IMR-90 (cell line): Measurements from ENCODE around the gene REC114. TPM values are rescaled to one million over a fixed set of nuclear protein-coding genes. Genes with fewer than 3 reads are reported as not detected.
A peak's percentile ranks its signal among the peaks of the same experiment; 100 is the strongest.

ENCODE experiments used
- ATAC-seq: fragments of 200-7000 bp; cut with Tn5 transposase; 2 replicates; pipeline ENCODE4 v1.9.1; 2020; ENCODE audit warnings: low read depth, mild to moderate bottlenecking, moderate library complexity
- Bru-seq: library from RNA; stranded (reverse); fragments of 400-500 nt; gene quantifications from one replicate; lab custom pipeline; 2021; lab: Mats Ljungman, UMichigan
- BruChase-seq, 2 experiments: library from RNA; stranded (reverse); fragments of 400-500 nt; gene quantifications; one replicate each; lab custom pipeline; 2021; lab: Mats Ljungman, UMichigan
- BruUV-seq: library from RNA; stranded (reverse); fragments of 400-500 nt; replicated peaks from 2 replicates; lab custom pipeline; 2021; lab: Mats Ljungman, UMichigan
- CTCF ChIA-PET: fragments of 300-600 bp; formaldehyde crosslinking; extraction: SDS; loops from one replicate; lab custom pipeline; 2021; ENCODE audit warnings: antibody characterized with exemption; lab: Yijun Ruan, JAX
- POLR2A ChIA-PET: fragments of 300-600 bp; sonication (Branson Sonifier 250); formaldehyde crosslinking; loops from one replicate; lab custom pipeline; 2022; ENCODE audit warnings: antibody characterized with exemption; ENCODE audit not compliant: unreplicated experiment; lab: Charles Lee
- DNase-seq: peaks from one replicate; pipeline ENCODE4 v3.0.0; 2013
- H2AFZ ChIP-seq: replicated peaks from 2 replicates; pipeline ENCODE3; 2013; ENCODE audit warnings: low read length, mild to moderate bottlenecking; ENCODE audit not compliant: poor library complexity
- H2AK5ac ChIP-seq: 2 replicates; pipeline ENCODE4 v1.6.1; 2013; ENCODE audit warnings: low read depth, low read length, inconsistent platforms
- H2AK9ac ChIP-seq: replicated peaks from 2 replicates; pipeline ENCODE3; 2013; ENCODE audit warnings: mild to moderate bottlenecking, low read depth, low read length, moderate library complexity; ENCODE audit not compliant: poor library complexity
- H2BK120ac ChIP-seq: 2 replicates; pipeline ENCODE4 v1.6.1; 2013; ENCODE audit warnings: low read depth, low read length, inconsistent platforms
- H2BK15ac ChIP-seq: 3 replicates; pipeline ENCODE4 v1.6.1; 2013; ENCODE audit warnings: low read depth, low read length, inconsistent platforms
- H2BK20ac ChIP-seq: 2 replicates; pipeline ENCODE4 v1.6.1; 2013; ENCODE audit warnings: low read depth, mild to moderate bottlenecking, inconsistent platforms, low read length, moderate library complexity
- H2BK5ac ChIP-seq: 2 replicates; pipeline ENCODE4 v1.6.1; 2013; ENCODE audit warnings: mild to moderate bottlenecking, low read depth, low read length, inconsistent platforms; ENCODE audit not compliant: poor library complexity, severe bottlenecking
- H3K14ac ChIP-seq: replicated peaks from 2 replicates; pipeline ENCODE4 v1.6.1; 2013; ENCODE audit warnings: low read depth, low read length, inconsistent platforms
- H3K18ac ChIP-seq: 2 replicates; pipeline ENCODE4 v1.6.1; 2013; ENCODE audit warnings: low read depth, low read length, control low read depth
- H3K23ac ChIP-seq: 2 replicates; pipeline ENCODE4 v1.6.1; 2013; ENCODE audit warnings: low read depth, low read length, inconsistent platforms
- H3K27ac ChIP-seq: 2 replicates; pipeline ENCODE4 v1.5.1; 2013; ENCODE audit warnings: mild to moderate bottlenecking, control low read depth, low read length; ENCODE audit not compliant: insufficient read depth
- H3K27me3 ChIP-seq: 2 replicates; pipeline ENCODE4 v1.6.1; 2013; ENCODE audit warnings: low read length; ENCODE audit not compliant: control insufficient read depth, insufficient read depth
- H3K36me3 ChIP-seq: 2 replicates; pipeline ENCODE4 v1.6.1; 2013; ENCODE audit warnings: low read length, mixed read lengths; ENCODE audit not compliant: control insufficient read depth, insufficient read depth
- H3K4ac ChIP-seq: 2 replicates; pipeline ENCODE4 v1.6.1; 2013; ENCODE audit warnings: low read depth, low read length, inconsistent platforms
- H3K4me1 ChIP-seq: 2 replicates; pipeline ENCODE4 v1.6.1; 2013; ENCODE audit warnings: low read length, mixed read lengths; ENCODE audit not compliant: control insufficient read depth, insufficient read depth
- H3K4me2 ChIP-seq: 2 replicates; pipeline ENCODE4 v1.6.1; 2013; ENCODE audit warnings: low read depth, mild to moderate bottlenecking, control low read depth, low read length, moderate library complexity
- H3K4me3 ChIP-seq: 2 replicates; pipeline ENCODE4 v1.5.1; 2013; ENCODE audit warnings: low read depth, mild to moderate bottlenecking, control low read depth, low read length, moderate library complexity; ENCODE audit not compliant: insufficient read depth
- H3K56ac ChIP-seq: 2 replicates; pipeline ENCODE4 v1.6.1; 2013; ENCODE audit warnings: low read length, inconsistent platforms; ENCODE audit not compliant: insufficient read depth; ENCODE audit errors: extremely low read depth
- H3K79me1 ChIP-seq, 2 experiments: 2 replicates each; pipeline ENCODE4 v1.6.1; 2013; ENCODE audit warnings: low read length in 2 of 2, inconsistent platforms in 1 of 2, low read depth in 1 of 2
- H3K9ac ChIP-seq: 2 replicates; pipeline ENCODE4 v1.6.1; 2013; ENCODE audit warnings: low read depth, low read length, control low read depth
- H3K9me1 ChIP-seq: 2 replicates; pipeline ENCODE4 v1.6.1; 2013; ENCODE audit warnings: low read length, inconsistent platforms; ENCODE audit not compliant: insufficient read depth
- H3K9me3 ChIP-seq: 2 replicates; pipeline ENCODE4 v1.6.1; 2013; ENCODE audit warnings: low read length; ENCODE audit not compliant: control insufficient read depth, insufficient read depth
- H4K20me1 ChIP-seq: 2 replicates; pipeline ENCODE4 v1.6.1; 2013; ENCODE audit warnings: low read length, inconsistent platforms; ENCODE audit not compliant: insufficient read depth
- H4K5ac ChIP-seq: 2 replicates; pipeline ENCODE4 v1.6.1; 2013; ENCODE audit warnings: mild to moderate bottlenecking, low read depth, low read length, control low read depth
- H4K8ac ChIP-seq, 2 experiments: 2 replicates each; pipeline ENCODE4 v1.6.1; 2013; ENCODE audit warnings: low read depth in 2 of 2, low read length in 2 of 2, control low read depth in 1 of 2, inconsistent platforms in 1 of 2
- H4K91ac ChIP-seq: 2 replicates; pipeline ENCODE4 v1.6.1; 2013; ENCODE audit warnings: low read depth, low read length, inconsistent platforms; ENCODE audit not compliant: insufficient read depth
- BHLHE40 ChIP-seq: fragments of 150-350 bp; IDR thresholded peaks from 2 replicates; pipeline ENCODE4 v1.6.1; 2016; ENCODE audit warnings: mild to moderate bottlenecking, low read depth, low read length
- CEBPB ChIP-seq: IDR thresholded peaks from 2 replicates; pipeline ENCODE4 v1.6.1; 2012; ENCODE audit warnings: low read depth, low read length, improper control_type of control experiment
- CHD1 ChIP-seq: IDR thresholded peaks from 2 replicates; pipeline ENCODE4 v1.6.1; 2012; ENCODE audit warnings: low read depth, low read length, improper control_type of control experiment
- FOS ChIP-seq: fragments of 150-350 bp; IDR thresholded peaks from 2 replicates; pipeline ENCODE4 v1.6.1; 2016; ENCODE audit warnings: low read depth, low read length
- MAFK ChIP-seq: IDR thresholded peaks from 2 replicates; pipeline ENCODE4 v1.6.1; 2012; ENCODE audit warnings: low read depth, low read length, improper control_type of control experiment
- MAZ ChIP-seq: IDR thresholded peaks from 2 replicates; pipeline ENCODE4 v1.6.1; 2012; ENCODE audit warnings: low read depth, mild to moderate bottlenecking, low read length, improper control_type of control experiment, moderate library complexity, borderline replicate concordance
- MXI1 ChIP-seq: IDR thresholded peaks from 2 replicates; pipeline ENCODE4 v1.6.1; 2012; ENCODE audit warnings: low read depth, mild to moderate bottlenecking, low read length, moderate library complexity, borderline replicate concordance
- POLR2A ChIP-seq: IDR thresholded peaks from 2 replicates; pipeline ENCODE4 v1.6.1; 2012; ENCODE audit warnings: mild to moderate bottlenecking, low read depth, low read length
- RAD21 ChIP-seq: IDR thresholded peaks from 2 replicates; pipeline ENCODE4 v1.6.1; 2012; ENCODE audit warnings: low read length, improper control_type of control experiment
- RCOR1 ChIP-seq: IDR thresholded peaks from 2 replicates; pipeline ENCODE4 v1.6.1; 2012; ENCODE audit warnings: mild to moderate bottlenecking, low read length, improper control_type of control experiment; ENCODE audit not compliant: insufficient replicate concordance
- RFX5 ChIP-seq: IDR thresholded peaks from 2 replicates; pipeline ENCODE4 v1.8.0; 2012; ENCODE audit warnings: low read depth, mild to moderate bottlenecking, low read length, moderate library complexity
- SMC3 ChIP-seq: fragments of 150-350 bp; IDR thresholded peaks from 2 replicates; pipeline ENCODE4 v1.6.1; 2016; ENCODE audit warnings: low read depth, mild to moderate bottlenecking, antibody characterized with exemption, low read length, moderate library complexity
- WGBS, 2 experiments: methylation state at CpG; one replicate each; pipeline versions ENCODE4 v1.1.5 to v1.1.7; 2013; ENCODE audit warnings: missing lambda C conversion rate in 2 of 2; ENCODE audit not compliant: insufficient read length in 1 of 2; ENCODE audit errors: extremely low coverage in 2 of 2; 5-methylcytosine and 5-hydroxymethylcytosine counted together
- dilution Hi-C: fragments of 300-500 bp; cut with HindIII; formaldehyde crosslinking; loops from one replicate; pipeline ENCODE4 v1.14.3; 2018; ENCODE audit warnings: low sequenced_read_pairs; ENCODE audit not compliant: unreplicated experiment
- in situ Hi-C: fragments of 300-500 bp; cut with MboI; formaldehyde crosslinking; loops from 3 replicates; pipeline ENCODE4 v1.14.3; 2019; ENCODE audit warnings: low sequenced_read_pairs, inconsistent platforms, mixed read lengths
- intact Hi-C: fragments of 100-400 bp; cut with micrococcal nuclease; formaldehyde crosslinking; loops from 2 replicates; pipeline ENCODE4 v1.10.0; 2022
- long read RNA-seq: library from polyadenylated mRNA; unstranded; transcript quantifications from one replicate; pipeline ENCODE4 v2.0.0, GENCODE V29; 2021; ENCODE audit not compliant: unreplicated experiment
- polyA plus RNA-seq, 3 experiments: library from polyadenylated mRNA; depleted of rRNA; stranded (reverse); fragments of >200 nt; gene quantifications; 2 replicates each; pipeline ENCODE4 v1.2.3, GENCODE V29; 2012; ENCODE audit warnings: low replicate concordance in 1 of 3
- total RNA-seq: library from RNA; depleted of rRNA; stranded (reverse); fragments of >200 nt; gene quantifications from 2 replicates; pipeline ENCODE4 v1.2.3, GENCODE V29; 2012; rRNA removed
- TF ChIP-seq, protein P1 (sequence below): conservative IDR thresholded peaks from 2 replicates; pipeline ENCODE4 v1.5.1; 2012; ENCODE audit warnings: mild to moderate bottlenecking, low read depth, low read length, improper control_type of control experiment
- TF ChIP-seq, protein P2 (sequence below): fragments of 150-350 bp; IDR thresholded peaks from 2 replicates; pipeline ENCODE4 v1.6.1; 2016; ENCODE audit warnings: low read depth, mild to moderate bottlenecking, low read length, moderate library complexity, borderline replicate concordance

Gene REC114, protein sequence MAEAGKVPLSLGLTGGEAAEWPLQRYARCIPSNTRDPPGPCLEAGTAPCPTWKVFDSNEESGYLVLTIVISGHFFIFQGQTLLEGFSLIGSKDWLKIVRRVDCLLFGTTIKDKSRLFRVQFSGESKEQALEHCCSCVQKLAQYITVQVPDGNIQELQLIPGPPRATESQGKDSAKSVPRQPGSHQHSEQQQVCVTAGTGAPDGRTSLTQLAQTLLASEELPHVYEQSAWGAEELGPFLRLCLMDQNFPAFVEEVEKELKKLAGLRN
- total RNA-seq (not detected in 2 replicates), polyA plus RNA-seq (2012; rRNA removed) (not detected in 2 replicates), Bru-seq, nascent RNA (percentile 2 among the genes with signal in this experiment), BruChase-seq, experiment 1, labeled RNA remaining after a 6-hour chase (percentile 1 among the genes with signal in this experiment), BruChase-seq, experiment 2, labeled RNA remaining after a 2-hour chase (not detected)
- polyA plus RNA-seq (2012; cell fraction: cytosol; rRNA removed): not detected in 2 replicates
- polyA plus RNA-seq (2012; cell fraction: nucleus; rRNA removed; ENCODE audit: low replicate concordance): not detected in 2 replicates
- long read RNA-seq: 0 reads

DNA sequence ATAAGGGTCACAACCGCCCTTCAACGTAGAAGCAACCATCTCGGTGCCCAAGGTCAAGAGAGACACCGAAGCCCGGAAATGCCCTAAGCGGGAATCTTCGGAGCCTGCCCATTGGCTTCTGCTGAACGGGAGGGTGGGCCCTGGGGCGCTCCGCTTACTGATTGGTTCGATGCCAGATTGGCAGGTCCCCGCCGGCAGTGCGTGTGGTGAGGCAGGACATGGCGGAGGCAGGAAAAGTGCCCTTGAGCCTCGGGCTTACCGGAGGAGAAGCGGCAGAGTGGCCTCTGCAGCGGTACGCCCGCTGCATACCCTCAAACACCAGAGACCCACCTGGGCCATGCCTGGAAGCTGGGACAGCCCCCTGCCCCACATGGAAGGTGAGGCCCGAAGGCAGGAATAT is at the start of gene REC114:
Gene REC114, plus strand, starts transcription at position 197 of the 400 bp plus-strand sequence. Its CDS starts 22 bp downstream, at position 219.
- no peak within 1 kb of the TSS for H2BK20ac ChIP-seq
- no peaks in the 10 kb centered on the region for H3K36me3 ChIP-seq
- H3K79me1 ChIP-seq: no peaks in the 10 kb centered on the region
- H3K27ac ChIP-seq: no peak within 1 kb of the TSS
- no peak within 1 kb of the TSS for H4K91ac ChIP-seq
- H3K18ac ChIP-seq: no peak within 1 kb of the TSS
- no peak within 1 kb of the TSS for H3K4me3 ChIP-seq
- no peaks in the 10 kb centered on the region for H3K9me3 ChIP-seq
- H3K4me1 ChIP-seq: no peaks in the 10 kb centered on the region
- peaks cover 19% of the 10 kb centered on the region for H3K27me3 ChIP-seq
- no peak within 1 kb of the TSS for H3K9ac ChIP-seq
- in situ Hi-C loops (no loop called here), dilution Hi-C loops (no loop called here), intact Hi-C loops (no loop called here)
- H2AK5ac ChIP-seq: no peak within 1 kb of the TSS
- H3K4me2 ChIP-seq: no peak within 1 kb of the TSS
- no peaks in the 10 kb centered on the region for H3K9me1 ChIP-seq
- H4K5ac ChIP-seq: no peak within 1 kb of the TSS
- no peak within 1 kb of the TSS for H2BK15ac ChIP-seq
- H3K23ac ChIP-seq: no peak within 1 kb of the TSS
- H4K8ac ChIP-seq: no peak within 1 kb of the TSS
- H4K20me1 ChIP-seq: no peaks in the 10 kb centered on the region
- CTCF ChIA-PET: no interaction called here
- DNase-seq (no peak), ATAC-seq (no peak)
- no peak within 1 kb of the TSS for H2AK9ac ChIP-seq
- H2BK120ac ChIP-seq: no peak within 1 kb of the TSS
- POLR2A ChIA-PET: no interaction called here
- no peak within 1 kb of the TSS for H2BK5ac ChIP-seq
- H2AFZ ChIP-seq: no peak within 1 kb of the TSS
- 83% methylated on average over 20 of the region's 22 CpGs; no CpG with 5 or more reads in 1 of the 2 experiments for WGBS, 2 experiments
- no TSS peak for BruUV-seq
- H3K4ac ChIP-seq: no peak within 1 kb of the TSS
- H3K56ac ChIP-seq: no peak within 1 kb of the TSS
- H3K14ac ChIP-seq: no peak within 1 kb of the TSS
- TF ChIP-seq MXI1 (no peak), BHLHE40 (no peak), POLR2A (no peak), RAD21 (no peak), CHD1 (no peak), MAZ (no peak), RFX5 (no peak), SMC3 (no peak), FOS (no peak), MAFK (no peak), RCOR1 (no peak), CEBPB (no peak)
- TF ChIP-seq, protein P1, sequence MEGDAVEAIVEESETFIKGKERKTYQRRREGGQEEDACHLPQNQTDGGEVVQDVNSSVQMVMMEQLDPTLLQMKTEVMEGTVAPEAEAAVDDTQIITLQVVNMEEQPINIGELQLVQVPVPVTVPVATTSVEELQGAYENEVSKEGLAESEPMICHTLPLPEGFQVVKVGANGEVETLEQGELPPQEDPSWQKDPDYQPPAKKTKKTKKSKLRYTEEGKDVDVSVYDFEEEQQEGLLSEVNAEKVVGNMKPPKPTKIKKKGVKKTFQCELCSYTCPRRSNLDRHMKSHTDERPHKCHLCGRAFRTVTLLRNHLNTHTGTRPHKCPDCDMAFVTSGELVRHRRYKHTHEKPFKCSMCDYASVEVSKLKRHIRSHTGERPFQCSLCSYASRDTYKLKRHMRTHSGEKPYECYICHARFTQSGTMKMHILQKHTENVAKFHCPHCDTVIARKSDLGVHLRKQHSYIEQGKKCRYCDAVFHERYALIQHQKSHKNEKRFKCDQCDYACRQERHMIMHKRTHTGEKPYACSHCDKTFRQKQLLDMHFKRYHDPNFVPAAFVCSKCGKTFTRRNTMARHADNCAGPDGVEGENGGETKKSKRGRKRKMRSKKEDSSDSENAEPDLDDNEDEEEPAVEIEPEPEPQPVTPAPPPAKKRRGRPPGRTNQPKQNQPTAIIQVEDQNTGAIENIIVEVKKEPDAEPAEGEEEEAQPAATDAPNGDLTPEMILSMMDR: no peak
- TF ChIP-seq, protein P2, sequence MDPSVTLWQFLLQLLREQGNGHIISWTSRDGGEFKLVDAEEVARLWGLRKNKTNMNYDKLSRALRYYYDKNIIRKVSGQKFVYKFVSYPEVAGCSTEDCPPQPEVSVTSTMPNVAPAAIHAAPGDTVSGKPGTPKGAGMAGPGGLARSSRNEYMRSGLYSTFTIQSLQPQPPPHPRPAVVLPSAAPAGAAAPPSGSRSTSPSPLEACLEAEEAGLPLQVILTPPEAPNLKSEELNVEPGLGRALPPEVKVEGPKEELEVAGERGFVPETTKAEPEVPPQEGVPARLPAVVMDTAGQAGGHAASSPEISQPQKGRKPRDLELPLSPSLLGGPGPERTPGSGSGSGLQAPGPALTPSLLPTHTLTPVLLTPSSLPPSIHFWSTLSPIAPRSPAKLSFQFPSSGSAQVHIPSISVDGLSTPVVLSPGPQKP: no peak
